ENCODE data around the gene CDH4. TPM values are rescaled to one million over a fixed set of nuclear protein-coding genes. Genes with fewer than 3 reads are reported as not detected.

Gene CDH4
- total RNA-seq, 4 donors from 2014 or later, result not detected

GRCh38 chr20:61848851-61849250 lies 596.8 kb downstream of the CDH4 start:
- in situ Hi-C loops (cut with MboI; ENCODE audit: low pct_ligation_motif_present in 1 of 4, low pct_unique_long_range_greater_than_20kb in 1 of 4, low sequenced_read_pairs in 3 of 4), result no loop called here
- H3K27ac ChIP-seq, result no peak overlapping the region
- 44% methylated on average over 4 of the region's 4 CpGs; no CpG with 5 or more reads in 1 of the 2 donors for WGBS, 2 donors (ENCODE audit: low coverage in 1 of 2)
- H3K27me3 ChIP-seq, result peaks cover 3% of the 10 kb centered on the region
- no peak overlapping the region for H3K4me3 ChIP-seq
- H3K9me3 ChIP-seq, result no peaks in the 10 kb centered on the region
- TF ChIP-seq POLR2A (IDR thresholded peaks at IDR 0.05) (no peak), EP300 (IDR thresholded peaks at IDR 0.05; ENCODE audit: low read depth) (no peak), POLR2AphosphoS5 (IDR thresholded peaks at IDR 0.05) (no peak), CTCF (IDR thresholded peaks at IDR 0.05) (no peak)
- no peak for DNase-seq
- intact Hi-C loops (cut with DNase I; ENCODE audit: low total_unique reads), result no loop called here
- no peaks in the 10 kb centered on the region for H3K4me1 ChIP-seq
- H3K36me3 ChIP-seq, result no peaks in the 10 kb centered on the region

- H3K36me3 ChIP-seq, result no peaks in the 10 kb centered on the region
- peaks cover 3% of the 10 kb centered on the region for H3K27me3 ChIP-seq
- intact Hi-C loops (cut with DNase I; ENCODE audit: low total_unique reads), result no loop called here
- H3K27ac ChIP-seq, result no peak overlapping the region
- TF ChIP-seq POLR2AphosphoS5 (IDR thresholded peaks at IDR 0.05), result no peak
- TF ChIP-seq POLR2A (IDR thresholded peaks at IDR 0.05), result no peak
- TF ChIP-seq EP300 (IDR thresholded peaks at IDR 0.05; ENCODE audit: low read depth), result no peak
- no peak for TF ChIP-seq CTCF (IDR thresholded peaks at IDR 0.05)
- H3K9me3 ChIP-seq, result no peaks in the 10 kb centered on the region
- whole genome bisulfite sequencing, 2 donors (ENCODE audit: low coverage in 1 of 2), result 52% methylated on average over 11 of the region's 11 CpGs; no CpG with 5 or more reads in 1 of the 2 donors
- H3K4me1 ChIP-seq, result no peaks in the 10 kb centered on the region
- no peak overlapping the region for H3K4me3 ChIP-seq
- in situ Hi-C loops (cut with MboI; ENCODE audit: low pct_ligation_motif_present in 1 of 4, low pct_unique_long_range_greater_than_20kb in 1 of 4, low sequenced_read_pairs in 3 of 4), result no loop called here
- DNase-seq, result no peak
Measured at GRCh38 chr20:61849376-61849775, 597.3 kb downstream of the CDH4 start.

GRCh38 chr20:61849822-61850221 lies 597.8 kb downstream of the CDH4 start:
- TF ChIP-seq POLR2AphosphoS5 (IDR thresholded peaks at IDR 0.05), result no peak
- no peak for TF ChIP-seq CTCF (IDR thresholded peaks at IDR 0.05)
- no peak for TF ChIP-seq POLR2A (IDR thresholded peaks at IDR 0.05)
- TF ChIP-seq EP300 (IDR thresholded peaks at IDR 0.05; ENCODE audit: low read depth), result no peak
- peaks cover 2% of the 10 kb centered on the region for H3K27me3 ChIP-seq
- WGBS, 2 donors (ENCODE audit: low coverage in 1 of 2), result 82 to 91% methylated on average over 6 to 12 of the region's 12 CpGs
- intact Hi-C loops (cut with DNase I; ENCODE audit: low total_unique reads) (no loop called here), in situ Hi-C loops (cut with MboI; ENCODE audit: low pct_ligation_motif_present in 1 of 4, low pct_unique_long_range_greater_than_20kb in 1 of 4, low sequenced_read_pairs in 3 of 4) (no loop called here)
- H3K27ac ChIP-seq, result no peak overlapping the region
- H3K4me3 ChIP-seq, result no peak overlapping the region
- no peaks in the 10 kb centered on the region for H3K36me3 ChIP-seq
- no peaks in the 10 kb centered on the region for H3K4me1 ChIP-seq
- no peak for DNase-seq
- H3K9me3 ChIP-seq, result no peaks in the 10 kb centered on the region

- Histone ChIP-seq H3K4me3 (no peak overlapping the region), H3K36me3 (no peaks in the 10 kb centered on the region), H3K27ac (no peak overlapping the region), H3K9me3 (no peaks in the 10 kb centered on the region), H3K4me1 (no peaks in the 10 kb centered on the region), H3K27me3 (no peaks in the 10 kb centered on the region)
- WGBS, 2 donors (ENCODE audit: low coverage in 1 of 2), result 79% methylated on average over 14 of the region's 14 CpGs; no CpG with 5 or more reads in 1 of the 2 donors
- TF ChIP-seq POLR2AphosphoS5 (IDR thresholded peaks at IDR 0.05) (no peak), EP300 (IDR thresholded peaks at IDR 0.05; ENCODE audit: low read depth) (no peak), CTCF (IDR thresholded peaks at IDR 0.05) (no peak), POLR2A (IDR thresholded peaks at IDR 0.05) (no peak)
- in situ Hi-C loops (cut with MboI; ENCODE audit: low pct_ligation_motif_present in 1 of 4, low pct_unique_long_range_greater_than_20kb in 1 of 4, low sequenced_read_pairs in 3 of 4) (no loop called here), intact Hi-C loops (cut with DNase I; ENCODE audit: low total_unique reads) (no loop called here)
- no peak for DNase-seq
Measured at GRCh38 chr20:61850457-61850856, 598.4 kb downstream of the CDH4 start.
